ENCODE results near the gene C2CD5. TPM values are rescaled to one million over a fixed set of nuclear protein-coding genes. Genes with fewer than 3 reads are reported as not detected.

Gene C2CD5
- total RNA-seq, 1 experiment from 2014 or later: 28.8 TPM

DNA sequence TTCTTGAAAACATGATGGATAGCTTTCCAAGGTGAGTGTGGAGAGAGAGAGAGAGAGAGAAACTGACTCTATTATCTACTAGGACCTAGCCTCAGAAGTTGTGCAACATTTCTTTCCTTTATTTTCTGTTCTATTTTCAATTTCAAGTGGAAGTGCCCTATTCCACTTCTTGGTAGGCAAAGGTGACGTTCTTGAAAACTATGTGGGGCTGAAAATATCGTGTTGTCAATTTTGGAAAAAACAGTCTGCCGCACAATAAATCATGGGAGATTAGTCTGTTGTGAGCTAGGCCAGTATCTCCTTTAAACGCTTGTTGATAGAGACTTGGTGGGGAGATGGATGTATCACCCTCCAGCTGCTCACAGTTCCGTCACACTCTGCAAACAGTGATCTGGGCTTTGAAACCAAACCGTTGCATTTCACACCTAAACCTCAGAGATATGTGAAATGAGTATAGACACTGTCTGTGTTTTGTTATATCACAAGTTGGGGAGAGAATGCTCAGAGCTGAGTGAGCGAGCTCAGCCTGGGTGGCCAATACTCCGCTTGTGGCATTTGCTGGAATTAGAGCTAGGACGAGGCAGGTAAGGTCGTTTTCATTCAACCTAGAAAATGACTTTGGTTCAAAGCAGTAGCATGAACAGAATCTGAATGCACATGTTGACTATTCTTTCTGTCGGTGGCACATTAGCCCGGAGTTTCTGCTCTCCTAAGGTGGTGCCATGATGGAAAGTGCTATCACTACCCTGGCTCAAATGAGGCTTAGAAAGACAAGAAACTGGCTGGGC, 134.8 kb downstream of the C2CD5 start:
- no peak for DNase-seq
- BruUV-seq (replicated peaks): no TSS peak
- intact Hi-C loops (cut with micrococcal nuclease; ENCODE audit: unreplicated experiment): no loop called here
- no peak overlapping the region for H3K4me3 Mint-ChIP-seq (ENCODE audit: low read depth, unreplicated experiment)
- H3K4me1 Mint-ChIP-seq (ENCODE audit: low read depth, unreplicated experiment): peaks cover 21% of the 10 kb centered on the region
- H3K27me3 Mint-ChIP-seq (ENCODE audit: unreplicated experiment): no peaks in the 10 kb centered on the region
- H3K27ac Mint-ChIP-seq (ENCODE audit: unreplicated experiment): no peak overlapping the region
- TF ChIP-seq, protein P1, sequence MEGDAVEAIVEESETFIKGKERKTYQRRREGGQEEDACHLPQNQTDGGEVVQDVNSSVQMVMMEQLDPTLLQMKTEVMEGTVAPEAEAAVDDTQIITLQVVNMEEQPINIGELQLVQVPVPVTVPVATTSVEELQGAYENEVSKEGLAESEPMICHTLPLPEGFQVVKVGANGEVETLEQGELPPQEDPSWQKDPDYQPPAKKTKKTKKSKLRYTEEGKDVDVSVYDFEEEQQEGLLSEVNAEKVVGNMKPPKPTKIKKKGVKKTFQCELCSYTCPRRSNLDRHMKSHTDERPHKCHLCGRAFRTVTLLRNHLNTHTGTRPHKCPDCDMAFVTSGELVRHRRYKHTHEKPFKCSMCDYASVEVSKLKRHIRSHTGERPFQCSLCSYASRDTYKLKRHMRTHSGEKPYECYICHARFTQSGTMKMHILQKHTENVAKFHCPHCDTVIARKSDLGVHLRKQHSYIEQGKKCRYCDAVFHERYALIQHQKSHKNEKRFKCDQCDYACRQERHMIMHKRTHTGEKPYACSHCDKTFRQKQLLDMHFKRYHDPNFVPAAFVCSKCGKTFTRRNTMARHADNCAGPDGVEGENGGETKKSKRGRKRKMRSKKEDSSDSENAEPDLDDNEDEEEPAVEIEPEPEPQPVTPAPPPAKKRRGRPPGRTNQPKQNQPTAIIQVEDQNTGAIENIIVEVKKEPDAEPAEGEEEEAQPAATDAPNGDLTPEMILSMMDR (IDR thresholded peaks at IDR 0.05; ENCODE audit: unreplicated experiment): no peak
- CTCF ChIA-PET: interaction anchor here (0.6 kb wide), 1 partner anchor 649 kb away, joined by 4 read pairs; no protein-coding TSS in a partner anchor
- H3K36me3 Mint-ChIP-seq (ENCODE audit: insufficient read depth, unreplicated experiment): no peaks in the 10 kb centered on the region
- no peaks in the 10 kb centered on the region for H3K9me3 Mint-ChIP-seq (ENCODE audit: low read depth, unreplicated experiment)

DNA sequence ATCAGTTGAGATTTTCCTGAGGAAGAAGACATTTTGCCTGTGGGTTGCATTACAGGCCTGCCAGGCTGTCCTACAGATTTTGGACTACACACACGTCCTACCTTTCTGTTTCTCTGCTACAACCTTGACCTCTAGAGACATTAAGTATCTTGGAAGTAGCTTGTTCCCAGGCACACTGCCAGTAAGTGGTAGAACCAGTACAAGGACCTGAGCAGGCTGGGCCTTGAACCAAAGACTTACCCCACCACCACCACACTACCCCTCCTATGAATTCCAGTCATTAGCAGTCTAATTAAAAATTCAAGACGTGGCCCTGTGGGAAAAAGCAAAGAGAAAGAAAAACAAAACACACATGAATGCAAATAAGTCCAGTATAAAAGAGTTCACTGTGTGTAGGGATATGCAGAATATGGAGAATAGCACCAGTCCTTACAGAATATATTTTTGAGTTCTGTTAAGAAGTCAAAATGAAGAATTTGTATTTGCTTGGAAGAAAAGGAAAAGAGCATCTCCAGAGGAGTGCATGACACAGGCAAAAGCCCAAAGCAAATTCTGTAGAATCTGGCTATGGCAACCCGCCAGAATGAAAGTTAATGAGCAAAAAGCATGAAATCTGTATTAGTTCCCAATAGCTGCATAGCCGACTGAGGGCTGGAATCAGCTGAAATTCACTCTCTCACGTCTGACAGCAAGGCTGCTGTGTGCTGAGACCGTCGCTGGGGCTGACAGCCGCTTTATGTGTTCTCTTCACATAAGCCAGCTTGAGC, 135.5 kb downstream of the C2CD5 start:
- Mint-ChIP-seq H3K4me3 (ENCODE audit: low read depth, unreplicated experiment) (no peak overlapping the region), H3K36me3 (ENCODE audit: insufficient read depth, unreplicated experiment) (no peaks in the 10 kb centered on the region), H3K27me3 (ENCODE audit: unreplicated experiment) (no peaks in the 10 kb centered on the region), H3K4me1 (ENCODE audit: low read depth, unreplicated experiment) (peaks cover 21% of the 10 kb centered on the region), H3K9me3 (ENCODE audit: low read depth, unreplicated experiment) (no peaks in the 10 kb centered on the region), H3K27ac (ENCODE audit: unreplicated experiment) (no peak overlapping the region)
- CTCF ChIA-PET: no interaction called here
- no peak for DNase-seq
- TF ChIP-seq, protein P1 (IDR thresholded peaks at IDR 0.05; ENCODE audit: unreplicated experiment): no peak
- no TSS peak for BruUV-seq (replicated peaks)
- intact Hi-C loops (cut with micrococcal nuclease; ENCODE audit: unreplicated experiment): no loop called here

DNA sequence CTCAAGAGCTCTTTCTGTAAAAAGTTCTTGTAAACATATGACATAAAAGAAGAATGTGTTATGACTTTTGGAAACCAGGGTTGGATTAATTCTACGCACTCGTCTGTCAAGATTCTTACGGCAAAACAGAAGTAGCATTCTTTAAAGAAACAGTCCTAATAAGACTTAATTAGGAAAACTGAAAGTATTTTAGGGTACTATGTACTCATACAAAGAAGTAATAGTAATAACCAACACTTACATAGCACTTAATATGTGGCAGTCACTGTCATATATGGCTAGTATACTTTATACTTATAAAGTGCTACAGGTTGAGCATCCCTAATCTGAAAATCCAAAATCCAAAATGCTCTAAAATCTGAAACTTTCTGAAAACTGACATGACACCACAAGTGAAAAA, 136.9 kb downstream of the C2CD5 start:
- no peaks in the 10 kb centered on the region for H3K36me3 Mint-ChIP-seq (ENCODE audit: insufficient read depth, unreplicated experiment)
- peaks cover 21% of the 10 kb centered on the region for H3K4me1 Mint-ChIP-seq (ENCODE audit: low read depth, unreplicated experiment)
- H3K27ac Mint-ChIP-seq (ENCODE audit: unreplicated experiment): no peak overlapping the region
- peaks cover 2% of the 10 kb centered on the region for H3K9me3 Mint-ChIP-seq (ENCODE audit: low read depth, unreplicated experiment)
- no peak for DNase-seq
- TF ChIP-seq, protein P1 (IDR thresholded peaks at IDR 0.05; ENCODE audit: unreplicated experiment): no peak
- H3K4me3 Mint-ChIP-seq (ENCODE audit: low read depth, unreplicated experiment): no peak overlapping the region
- peaks cover 4% of the 10 kb centered on the region for H3K27me3 Mint-ChIP-seq (ENCODE audit: unreplicated experiment)
- BruUV-seq (replicated peaks): no TSS peak
- intact Hi-C loops (cut with micrococcal nuclease; ENCODE audit: unreplicated experiment): no loop called here
- CTCF ChIA-PET: no interaction called here

DNA sequence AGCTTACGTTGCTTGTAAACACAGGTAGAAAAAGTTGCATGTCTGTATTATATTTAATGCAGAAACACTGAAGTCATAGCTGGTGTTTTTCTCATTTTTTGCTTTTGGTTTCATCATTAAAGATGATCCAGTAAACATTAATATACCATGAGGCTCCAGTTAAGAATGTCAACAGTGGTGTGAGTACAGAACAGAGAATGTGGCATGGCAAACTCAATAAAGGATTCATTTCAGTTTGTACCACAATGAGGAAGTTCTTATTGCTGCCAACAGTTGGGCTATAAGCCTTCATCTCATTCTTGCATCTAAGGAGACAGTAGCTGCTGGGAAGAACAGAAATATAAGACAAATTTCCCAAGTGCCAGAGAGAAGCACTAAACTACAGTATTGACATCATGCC, 137.7 kb downstream of the C2CD5 start:
- Mint-ChIP-seq H3K27ac (ENCODE audit: unreplicated experiment) (no peak overlapping the region), H3K9me3 (ENCODE audit: low read depth, unreplicated experiment) (peaks cover 2% of the 10 kb centered on the region), H3K36me3 (ENCODE audit: insufficient read depth, unreplicated experiment) (no peaks in the 10 kb centered on the region), H3K27me3 (ENCODE audit: unreplicated experiment) (peaks cover 12% of the 10 kb centered on the region), H3K4me3 (ENCODE audit: low read depth, unreplicated experiment) (no peak overlapping the region), H3K4me1 (ENCODE audit: low read depth, unreplicated experiment) (peaks cover 21% of the 10 kb centered on the region)
- TF ChIP-seq, protein P1 (IDR thresholded peaks at IDR 0.05; ENCODE audit: unreplicated experiment): no peak
- CTCF ChIA-PET: no interaction called here
- intact Hi-C loops (cut with micrococcal nuclease; ENCODE audit: unreplicated experiment): no loop called here
- no TSS peak for BruUV-seq (replicated peaks)
- DNase-seq: no peak

All from Calu3 (cell line).